GM19043 (cell line): Measurements from ENCODE around the gene KRTAP9-6.
"Not testable (repeated sequence)": the region's sequence is repeated elsewhere in the genome, so short reads cannot be mapped to it uniquely, and the experiment has no call there.

Source experiments
- ATAC-seq: cut with Tn5 transposase; IDR thresholded peaks from one replicate; pipeline ENCODE4 v1.9.1; 2021; ENCODE audit warnings: low read depth; ENCODE audit not compliant: unreplicated experiment

Gene KRTAP9-6, protein sequence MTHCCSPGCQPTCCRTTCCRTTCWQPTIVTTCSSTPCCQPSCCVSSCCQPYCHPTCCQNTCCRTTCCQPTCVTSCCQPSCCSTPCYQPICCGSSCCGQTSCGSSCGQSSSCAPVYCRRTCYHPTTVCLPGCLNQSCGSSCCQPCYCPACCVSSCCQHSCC

DNA sequence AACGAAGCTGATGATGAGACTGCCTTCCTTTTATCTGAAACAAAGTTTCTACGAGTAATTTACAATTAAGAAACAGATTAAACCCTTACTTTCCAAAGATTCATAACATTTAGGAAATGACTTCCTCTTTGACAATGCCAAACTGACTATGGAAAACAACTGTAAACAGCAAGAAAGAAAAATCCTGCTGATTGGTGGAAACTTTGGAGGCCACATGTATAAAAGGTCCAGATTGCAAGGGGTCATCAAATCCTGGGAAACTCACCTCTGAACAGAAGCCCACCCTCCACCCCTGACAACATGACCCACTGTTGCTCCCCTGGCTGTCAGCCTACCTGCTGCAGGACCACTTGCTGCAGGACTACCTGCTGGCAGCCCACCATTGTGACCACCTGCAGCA lies at the start of gene KRTAP9-6:
TSS of gene KRTAP9-6 (plus strand) at position 301 of the 400 bp plus-strand sequence. CDS start at position 301, 0 bp downstream.
- ATAC-seq: no peak

DNA sequence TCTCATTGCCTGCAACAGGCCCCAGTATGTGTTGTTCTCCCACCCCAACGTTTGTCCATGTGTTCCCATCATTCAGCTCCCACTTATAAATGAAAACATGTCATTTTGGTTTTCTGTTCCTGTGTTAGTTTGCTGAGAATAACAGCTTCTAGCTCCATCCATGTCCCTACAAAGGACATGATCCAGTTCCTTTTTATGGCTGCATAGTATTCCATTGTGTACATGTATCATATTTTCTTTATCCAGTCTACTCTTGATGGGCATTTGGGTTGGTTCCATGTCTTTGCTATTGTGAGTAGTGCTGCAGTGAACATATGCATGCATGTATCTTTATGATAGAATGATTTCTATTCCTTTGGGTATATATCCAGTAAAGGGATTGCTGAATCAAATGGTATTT lies 49.5 kb upstream of the KRTAP9-6 start:
- ATAC-seq: no peak

DNA sequence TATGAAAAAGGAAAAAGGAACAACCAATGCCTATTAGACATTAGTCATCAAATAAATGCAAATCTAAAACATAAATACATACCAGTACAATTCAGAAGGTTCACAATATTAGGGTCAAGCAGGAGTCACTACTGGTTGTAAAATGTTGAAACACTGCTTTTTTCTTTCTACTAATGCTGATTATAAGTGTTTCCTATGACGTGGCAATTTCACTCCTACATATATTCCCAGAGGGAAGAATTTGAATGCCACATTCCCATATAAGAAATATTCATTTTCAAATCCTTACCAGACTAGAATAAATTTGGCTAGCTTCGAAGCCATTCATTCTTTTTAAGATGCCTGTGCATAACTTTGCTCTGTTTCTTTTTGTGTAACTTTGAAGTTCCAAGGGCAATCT lies 41.4 kb upstream of the KRTAP9-6 start:
- ATAC-seq: no peak

GRCh38 chr17:41226051-41226450 lies 39.1 kb upstream of the KRTAP9-6 start:
- ATAC-seq: no peak

GRCh38 chr17:41226598-41227095 lies 38.5 kb upstream of the KRTAP9-6 start, which contains the start of gene KRTAP9-2:
TSS of gene KRTAP9-2 (plus strand) at chr17:41226648. CDS start at chr17:41226655, 7 bp downstream.
- ATAC-seq: not testable (repeated sequence)

DNA sequence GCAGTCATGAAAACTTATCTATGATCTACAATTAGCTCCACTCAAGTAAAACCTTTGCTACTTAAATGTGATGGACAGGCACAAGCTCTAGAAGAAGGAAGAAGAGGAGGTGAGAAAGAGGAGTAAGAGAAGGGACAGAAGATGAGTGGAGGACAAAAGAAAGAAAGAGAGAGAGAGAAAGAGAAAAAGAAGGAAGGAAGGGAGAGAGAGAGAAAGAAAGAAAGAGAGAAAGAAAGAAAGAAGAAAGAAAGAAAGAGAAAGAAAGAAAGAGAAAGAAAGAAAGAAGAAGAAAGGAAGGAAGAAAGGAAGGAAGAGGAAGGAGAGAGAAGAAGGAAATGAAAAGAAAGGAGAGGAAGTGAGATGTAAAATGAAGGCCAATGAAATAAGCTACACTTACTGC lies 35.1 kb upstream of the KRTAP9-6 start:
- ATAC-seq: no peak

- no peak for ATAC-seq
Observed at GRCh38 chr17:41231731-41232130, 33.4 kb upstream of the KRTAP9-6 start.

DNA sequence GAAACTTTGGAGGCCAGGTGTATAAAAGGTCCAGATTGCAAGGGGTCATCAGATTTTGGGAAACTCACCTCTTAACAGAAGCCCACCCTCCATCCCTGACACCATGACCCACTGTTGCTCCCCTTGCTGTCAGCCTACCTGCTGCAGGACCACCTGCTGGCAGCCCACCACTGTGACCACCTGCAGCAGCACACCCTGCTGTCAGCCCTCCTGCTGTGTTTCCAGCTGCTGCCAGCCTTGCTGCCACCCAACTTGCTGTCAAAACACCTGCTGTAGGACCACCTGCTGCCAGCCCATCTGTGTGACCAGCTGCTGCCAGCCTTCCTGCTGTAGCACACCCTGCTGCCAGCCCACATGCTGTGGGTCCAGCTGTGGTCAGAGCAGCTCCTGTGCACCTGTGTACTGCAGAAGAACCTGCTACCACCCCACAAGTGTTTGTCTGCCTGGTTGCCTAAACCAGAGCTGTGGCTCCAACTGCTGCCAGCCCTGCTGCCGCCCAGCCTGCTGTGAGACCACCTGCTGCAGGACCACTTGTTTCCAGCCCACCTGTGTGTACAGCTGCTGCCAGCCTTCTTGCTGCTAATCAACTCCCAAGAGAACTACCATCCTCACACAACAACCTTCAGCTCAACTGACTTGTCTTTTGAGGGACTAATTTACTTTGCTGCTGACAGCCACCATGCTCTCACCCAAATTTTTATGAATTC lies 32.6 kb upstream of the KRTAP9-6 start, which contains the start of gene KRTAP9-3:
TSS of gene KRTAP9-3 (plus strand) at position 51 of the 707 bp plus-strand sequence. CDS start at position 104, 53 bp downstream.
- ATAC-seq: not testable (repeated sequence)

DNA sequence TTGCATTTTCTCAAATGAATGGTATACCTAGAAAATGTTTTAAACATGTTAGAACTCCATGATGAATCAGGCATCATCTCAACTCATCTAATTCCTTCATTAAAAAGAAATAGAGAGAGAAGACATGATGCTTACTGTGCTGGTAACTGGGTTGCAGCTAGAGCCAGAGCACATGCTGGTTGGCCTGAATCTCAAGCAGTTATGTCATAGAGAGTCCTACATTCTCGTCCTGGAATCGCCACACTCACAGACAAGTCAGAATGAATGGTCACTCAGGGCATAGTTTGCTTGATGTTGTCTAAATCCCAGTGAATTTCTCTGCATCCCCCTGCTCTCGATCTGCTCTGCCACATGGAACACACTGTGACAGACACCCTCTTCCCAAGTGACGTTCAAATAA lies 28.1 kb upstream of the KRTAP9-6 start:
- not testable (repeated sequence) for ATAC-seq

DNA sequence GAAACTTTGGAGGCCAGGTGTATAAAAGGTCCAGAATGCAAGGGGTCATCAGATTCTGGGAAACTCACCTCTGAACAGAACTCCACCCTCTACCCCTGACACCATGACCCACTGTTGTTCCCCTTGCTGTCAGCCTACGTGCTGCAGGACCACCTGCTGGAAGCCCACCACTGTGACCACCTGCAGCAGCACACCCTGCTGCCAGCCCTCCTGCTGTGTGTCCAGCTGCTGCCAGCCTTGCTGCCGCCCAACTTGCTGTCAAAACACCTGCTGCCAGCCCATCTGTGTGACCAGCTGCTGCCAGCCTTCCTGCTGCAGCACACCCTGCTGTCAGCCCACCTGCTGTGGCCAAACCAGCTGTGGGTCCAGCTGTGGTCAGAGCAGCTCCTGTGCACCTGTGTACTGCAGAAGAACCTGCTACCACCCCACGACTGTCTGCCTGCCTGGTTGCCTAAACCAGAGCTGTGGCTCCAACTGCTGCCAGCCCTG lies 27.2 kb upstream of the KRTAP9-6 start, which contains the start of gene KRTAP9-8:
TSS of gene KRTAP9-8 (plus strand) at position 51 of the 489 bp plus-strand sequence. CDS start at position 104, 53 bp downstream.
- ATAC-seq: not testable (repeated sequence)

DNA sequence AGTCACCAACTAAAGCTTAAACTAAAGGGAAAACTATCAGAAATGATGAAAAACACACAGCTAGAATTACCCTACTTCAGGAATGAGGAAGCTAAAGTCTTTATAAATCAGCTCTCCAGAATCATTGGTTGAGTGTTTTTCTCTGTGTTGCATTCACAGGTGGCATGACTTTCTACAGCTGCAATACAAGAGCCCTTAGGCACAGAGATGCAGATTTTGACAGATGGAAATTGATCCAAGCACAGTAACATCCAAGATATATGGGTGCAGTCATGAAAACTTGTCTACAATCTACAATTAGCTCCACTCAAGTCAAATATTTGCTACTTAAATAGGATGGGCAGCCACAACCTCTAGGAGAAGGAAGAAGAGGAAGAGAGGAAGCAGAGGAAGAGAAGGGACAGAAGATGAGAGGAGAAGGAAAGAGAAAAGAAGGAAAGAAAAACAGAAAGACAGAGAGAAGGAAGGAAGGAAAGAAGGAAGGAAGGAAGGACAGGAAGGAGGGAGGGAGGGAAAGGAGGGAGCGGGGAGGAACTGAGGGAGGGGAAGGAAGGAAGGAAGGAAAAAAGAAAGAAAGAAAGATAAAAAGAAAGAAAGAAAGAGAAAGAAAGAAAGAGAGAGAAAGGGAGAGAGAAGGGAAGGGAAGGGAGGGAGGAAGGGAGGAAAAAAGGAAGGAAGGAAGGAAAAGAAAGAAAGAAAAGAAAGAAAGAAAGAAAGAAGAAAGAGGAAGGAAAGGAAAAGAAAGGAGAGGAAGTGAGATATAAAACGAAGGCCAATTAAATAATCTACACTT lies 18.0 kb upstream of the KRTAP9-6 start:
- not testable (repeated sequence) for ATAC-seq

DNA sequence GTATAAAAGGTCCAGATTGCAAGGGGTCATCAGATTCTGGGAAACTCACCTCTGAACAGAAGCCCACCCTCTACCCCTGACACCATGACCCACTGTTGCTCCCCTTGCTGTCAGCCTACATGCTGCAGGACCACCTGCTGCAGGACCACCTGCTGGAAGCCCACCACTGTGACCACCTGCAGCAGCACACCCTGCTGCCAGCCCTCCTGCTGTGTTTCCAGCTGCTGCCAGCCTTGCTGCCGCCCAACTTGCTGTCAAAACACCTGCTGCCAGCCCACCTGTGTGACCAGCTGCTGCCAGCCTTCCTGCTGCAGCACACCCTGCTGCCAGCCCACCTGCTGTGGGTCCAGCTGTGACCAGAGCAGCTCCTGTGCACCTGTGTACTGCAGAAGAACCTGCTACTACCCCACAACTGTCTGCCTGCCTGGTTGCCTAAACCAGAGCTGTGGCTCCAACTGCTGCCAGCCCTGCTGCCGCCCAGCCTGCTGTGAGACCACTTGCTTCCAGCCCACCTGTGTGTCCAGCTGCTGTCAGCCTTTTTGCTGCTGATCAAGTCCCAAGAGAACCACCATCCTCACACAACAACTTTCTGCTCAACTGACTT lies 15.4 kb upstream of the KRTAP9-6 start, which contains the start of gene KRTAP9-4:
TSS of gene KRTAP9-4 (plus strand) at position 51 of the 604 bp plus-strand sequence. CDS start at position 85, 34 bp downstream.
- not testable (repeated sequence) for ATAC-seq

DNA sequence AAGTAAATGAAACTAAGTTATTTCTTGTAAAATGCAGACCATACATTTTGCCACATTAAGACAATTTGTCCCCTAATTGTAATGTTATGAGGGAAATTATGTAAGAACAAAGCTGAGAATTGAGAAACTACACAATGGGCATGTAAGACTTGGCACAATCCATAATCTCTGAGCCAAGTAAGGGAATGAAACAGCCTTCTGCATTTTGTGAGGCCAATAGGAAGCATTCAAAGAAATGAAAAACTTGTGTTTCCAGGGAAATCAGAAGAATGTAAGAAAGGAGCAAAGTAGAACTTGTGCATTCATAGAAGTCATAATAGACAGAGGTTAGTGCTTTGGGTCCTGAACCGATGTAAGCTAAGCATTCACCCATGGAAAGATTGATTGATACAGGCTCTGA lies 13.9 kb upstream of the KRTAP9-6 start:
- no peak for ATAC-seq

- no peak for ATAC-seq
Observed at GRCh38 chr17:41254861-41255260, 10.3 kb upstream of the KRTAP9-6 start.

- ATAC-seq: not testable (repeated sequence)
Observed at GRCh38 chr17:41255381-41256290, 9.5 kb upstream of the KRTAP9-6 start, which contains the start of gene KRTAP9-9. TSS of gene KRTAP9-9 (plus strand) at chr17:41255384.

GRCh38 chr17:41256291-41256685 lies 8.9 kb upstream of the KRTAP9-6 start:
- no peak for ATAC-seq

DNA sequence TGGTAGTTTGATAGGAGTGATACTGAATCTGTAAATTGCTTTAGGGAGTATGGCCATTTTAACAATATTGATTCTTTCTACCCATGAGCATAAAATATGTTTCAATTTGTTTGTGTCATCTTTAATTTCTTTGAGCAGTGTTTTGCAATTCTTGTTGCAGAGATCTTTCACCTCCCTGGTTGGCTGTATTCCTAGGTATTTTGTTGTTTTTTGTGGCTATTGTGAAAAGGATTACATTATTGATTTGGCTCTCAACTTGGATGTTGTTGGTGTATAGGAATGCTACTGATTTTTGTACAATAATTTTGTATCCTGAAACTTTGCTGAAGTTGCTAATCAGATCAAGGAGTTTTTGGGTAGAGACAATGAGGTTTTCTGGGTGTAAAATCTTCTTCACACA lies 6.8 kb upstream of the KRTAP9-6 start:
- ATAC-seq: no peak

GRCh38 chr17:41263212-41263611 lies 2.0 kb upstream of the KRTAP9-6 start:
- ATAC-seq: no peak

- no peak for ATAC-seq
Observed at GRCh38 chr17:41264599-41264998, 579 bp upstream of the KRTAP9-6 start.
